KMS-11 (cell line): ENCODE measurements around the gene PHLDB1.

Source experiments
- H2AFZ ChIP-seq: fragments of 200-600 bp; sonication (generic); 2 replicates; pipeline ENCODE4 v1.6.1; 2016; ENCODE audit warnings: antibody characterized with exemption, mixed run types, low read depth
- H3K27ac ChIP-seq: fragments of 200-600 bp; sonication (generic); 2 replicates; pipeline ENCODE4 v1.6.1; 2016; ENCODE audit warnings: mild to moderate bottlenecking, mixed run types
- H3K27me3 ChIP-seq: fragments of 200-600 bp; sonication (generic); 2 replicates; pipeline ENCODE4 v1.6.1; 2017; ENCODE audit warnings: mild to moderate bottlenecking, low read depth, mixed run types, moderate library complexity; ENCODE audit not compliant: insufficient read depth
- H3K36me3 ChIP-seq: fragments of 200-600 bp; sonication (generic); 2 replicates; pipeline ENCODE4 v1.6.1; 2017; ENCODE audit warnings: mild to moderate bottlenecking, mixed run types; ENCODE audit not compliant: insufficient read depth
- H3K4me1 ChIP-seq: fragments of 200-600 bp; sonication (generic); 2 replicates; pipeline ENCODE4 v1.6.1; 2016; ENCODE audit warnings: mild to moderate bottlenecking, low read depth, mixed run types; ENCODE audit not compliant: poor library complexity, severe bottlenecking
- H3K4me2 ChIP-seq: fragments of 200-600 bp; sonication (generic); 2 replicates; pipeline ENCODE4 v1.7.0; 2016; ENCODE audit warnings: mild to moderate bottlenecking, mixed run types
- H3K4me3 ChIP-seq: fragments of 200-600 bp; sonication (generic); IDR thresholded peaks from 2 replicates; pipeline ENCODE4 v1.6.1; 2017; ENCODE audit warnings: low read depth, low read length, mixed read lengths; ENCODE audit not compliant: insufficient read depth
- H3K79me2 ChIP-seq: fragments of 200-600 bp; sonication (generic); 2 replicates; pipeline ENCODE4 v1.6.1; 2016; ENCODE audit warnings: low read depth, mixed run types; ENCODE audit not compliant: insufficient read depth
- H3K9ac ChIP-seq: fragments of 200-600 bp; sonication (generic); 2 replicates; pipeline ENCODE4 v1.6.1; 2016; ENCODE audit warnings: mild to moderate bottlenecking, mixed run types
- H4K20me1 ChIP-seq: fragments of 200-600 bp; sonication (generic); 2 replicates; pipeline ENCODE4 v1.6.1; 2016; ENCODE audit warnings: mild to moderate bottlenecking, mixed run types; ENCODE audit not compliant: insufficient read depth
- TF ChIP-seq, protein P1 (sequence below): fragments of 200-600 bp; sonication (generic); conservative IDR thresholded peaks from 2 replicates; pipeline ENCODE4 v1.6.1; 2017; ENCODE audit warnings: low read depth, mild to moderate bottlenecking, antibody characterized with exemption, low read length, moderate library complexity, mixed read lengths

Gene PHLDB1

DNA sequence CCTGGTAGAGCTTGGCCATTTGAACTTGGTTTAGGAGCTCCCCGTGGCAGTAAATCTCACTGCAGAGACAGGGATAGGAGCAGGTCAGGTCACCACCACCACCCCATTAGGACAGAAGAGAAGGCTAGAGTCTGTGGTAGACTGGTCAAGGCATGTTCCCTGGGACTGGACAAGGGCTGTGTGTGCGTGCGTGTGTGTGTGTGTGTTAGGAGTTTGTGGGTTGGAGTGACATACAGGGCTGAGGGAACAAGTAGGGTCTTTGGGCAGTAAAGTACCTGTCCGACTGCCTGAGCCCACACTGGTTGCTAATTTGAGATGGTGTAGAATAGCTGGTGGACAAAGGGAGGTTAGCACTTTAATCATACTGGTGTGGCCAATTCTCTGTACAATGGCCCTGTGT lies 56.0 kb downstream of the PHLDB1 start:
- no peak overlapping the region for H3K4me3 ChIP-seq
- H3K4me1 ChIP-seq: no peaks in the 10 kb centered on the region
- H3K4me2 ChIP-seq: no peak overlapping the region
- no peak overlapping the region for H2AFZ ChIP-seq
- no peaks in the 10 kb centered on the region for H3K27me3 ChIP-seq
- H4K20me1 ChIP-seq: no peaks in the 10 kb centered on the region
- H3K79me2 ChIP-seq: no peaks in the 10 kb centered on the region
- H3K27ac ChIP-seq: no peak overlapping the region
- H3K9ac ChIP-seq: no peak overlapping the region
- H3K36me3 ChIP-seq: no peaks in the 10 kb centered on the region
- TF ChIP-seq, protein P1, sequence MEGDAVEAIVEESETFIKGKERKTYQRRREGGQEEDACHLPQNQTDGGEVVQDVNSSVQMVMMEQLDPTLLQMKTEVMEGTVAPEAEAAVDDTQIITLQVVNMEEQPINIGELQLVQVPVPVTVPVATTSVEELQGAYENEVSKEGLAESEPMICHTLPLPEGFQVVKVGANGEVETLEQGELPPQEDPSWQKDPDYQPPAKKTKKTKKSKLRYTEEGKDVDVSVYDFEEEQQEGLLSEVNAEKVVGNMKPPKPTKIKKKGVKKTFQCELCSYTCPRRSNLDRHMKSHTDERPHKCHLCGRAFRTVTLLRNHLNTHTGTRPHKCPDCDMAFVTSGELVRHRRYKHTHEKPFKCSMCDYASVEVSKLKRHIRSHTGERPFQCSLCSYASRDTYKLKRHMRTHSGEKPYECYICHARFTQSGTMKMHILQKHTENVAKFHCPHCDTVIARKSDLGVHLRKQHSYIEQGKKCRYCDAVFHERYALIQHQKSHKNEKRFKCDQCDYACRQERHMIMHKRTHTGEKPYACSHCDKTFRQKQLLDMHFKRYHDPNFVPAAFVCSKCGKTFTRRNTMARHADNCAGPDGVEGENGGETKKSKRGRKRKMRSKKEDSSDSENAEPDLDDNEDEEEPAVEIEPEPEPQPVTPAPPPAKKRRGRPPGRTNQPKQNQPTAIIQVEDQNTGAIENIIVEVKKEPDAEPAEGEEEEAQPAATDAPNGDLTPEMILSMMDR: no peak

DNA sequence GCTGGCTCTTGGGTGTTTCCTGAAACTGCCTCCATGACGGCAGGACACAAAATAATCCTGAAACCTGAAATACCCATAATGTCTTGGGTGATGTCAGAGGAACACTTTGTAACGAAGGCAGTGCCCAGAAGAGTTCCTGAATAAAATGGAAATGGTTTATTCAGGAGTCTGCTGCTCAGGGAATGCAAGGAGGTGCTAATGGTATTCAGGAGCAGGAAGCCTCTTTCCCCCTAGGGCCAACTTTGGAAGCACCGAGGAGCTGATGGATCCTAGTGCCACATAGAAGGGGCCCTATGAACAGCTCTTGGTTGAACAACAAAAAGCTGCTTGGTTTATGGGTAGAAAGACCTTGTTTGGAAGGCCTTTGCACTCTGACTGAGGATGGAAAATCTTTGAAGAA lies 56.5 kb downstream of the PHLDB1 start:
- no peaks in the 10 kb centered on the region for H3K4me1 ChIP-seq
- no peak overlapping the region for H3K4me3 ChIP-seq
- TF ChIP-seq, protein P1: no peak

DNA sequence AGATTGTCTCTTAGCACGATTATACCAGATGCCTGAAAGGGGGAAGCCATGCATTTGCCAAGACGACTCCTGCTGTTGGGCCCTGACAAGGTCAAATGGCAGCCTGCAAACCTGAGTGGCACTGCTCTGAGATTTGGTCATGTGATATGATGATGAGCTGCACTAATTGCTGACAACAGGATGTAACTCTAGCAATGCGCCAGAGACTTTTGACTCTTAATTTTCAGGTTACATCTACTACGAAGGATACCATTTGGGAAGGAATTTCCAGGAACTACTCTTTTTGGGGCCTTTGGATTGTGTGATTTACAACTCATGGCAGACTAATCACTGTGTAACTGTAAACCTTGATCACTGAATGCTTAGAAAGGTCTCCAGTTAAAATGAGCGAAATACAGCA lies 59.0 kb downstream of the PHLDB1 start:
- Histone ChIP-seq H3K27me3 (no peaks in the 10 kb centered on the region), H4K20me1 (no peaks in the 10 kb centered on the region), H3K4me3 (no peak overlapping the region), H3K27ac (no peak overlapping the region), H2AFZ (no peak overlapping the region), H3K79me2 (no peaks in the 10 kb centered on the region), H3K9ac (no peak overlapping the region), H3K4me2 (no peak overlapping the region), H3K4me1 (no peaks in the 10 kb centered on the region), H3K36me3 (no peaks in the 10 kb centered on the region)
- TF ChIP-seq, protein P1: no peak

More for the DNA sequence above, 56.5 kb downstream of the PHLDB1 start:
- no peaks in the 10 kb centered on the region for H4K20me1 ChIP-seq
- H3K79me2 ChIP-seq: no peaks in the 10 kb centered on the region
- H2AFZ ChIP-seq: no peak overlapping the region
- H3K4me2 ChIP-seq: no peak overlapping the region
- no peaks in the 10 kb centered on the region for H3K27me3 ChIP-seq
- H3K27ac ChIP-seq: no peak overlapping the region
- no peaks in the 10 kb centered on the region for H3K36me3 ChIP-seq
- no peak overlapping the region for H3K9ac ChIP-seq

DNA sequence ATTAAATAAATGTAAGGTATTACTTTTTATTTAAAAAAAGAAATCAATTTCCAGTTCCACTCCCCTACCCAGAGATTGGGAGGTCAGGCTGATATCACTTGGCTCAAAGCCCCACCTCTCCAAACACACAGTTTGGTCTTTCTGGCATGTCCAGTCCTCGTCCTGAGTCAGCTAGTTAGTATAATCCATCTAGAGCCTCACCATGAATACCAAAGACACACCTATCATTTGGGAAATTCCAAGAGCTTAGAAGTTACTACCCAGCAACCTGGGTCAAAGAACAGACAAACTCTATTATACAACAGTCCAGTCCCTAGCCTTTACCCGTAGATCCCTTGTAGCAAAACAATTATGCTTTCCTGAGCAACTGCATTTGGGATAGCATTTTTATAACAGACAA lies 62.6 kb downstream of the PHLDB1 start:
- Histone ChIP-seq H4K20me1 (no peaks in the 10 kb centered on the region), H3K9ac (no peak overlapping the region), H2AFZ (no peak overlapping the region), H3K4me3 (no peak overlapping the region), H3K79me2 (no peaks in the 10 kb centered on the region), H3K36me3 (no peaks in the 10 kb centered on the region), H3K4me2 (no peak overlapping the region), H3K27me3 (no peaks in the 10 kb centered on the region), H3K27ac (no peak overlapping the region), H3K4me1 (no peaks in the 10 kb centered on the region)
- TF ChIP-seq, protein P1: no peak
